ENCODE data around the gene ZFAND3.
"Not testable (repeated sequence)": the region's sequence is repeated elsewhere in the genome, so short reads cannot be mapped to it uniquely, and the experiment has no call there.

The ZFAND3 gene

DNA sequence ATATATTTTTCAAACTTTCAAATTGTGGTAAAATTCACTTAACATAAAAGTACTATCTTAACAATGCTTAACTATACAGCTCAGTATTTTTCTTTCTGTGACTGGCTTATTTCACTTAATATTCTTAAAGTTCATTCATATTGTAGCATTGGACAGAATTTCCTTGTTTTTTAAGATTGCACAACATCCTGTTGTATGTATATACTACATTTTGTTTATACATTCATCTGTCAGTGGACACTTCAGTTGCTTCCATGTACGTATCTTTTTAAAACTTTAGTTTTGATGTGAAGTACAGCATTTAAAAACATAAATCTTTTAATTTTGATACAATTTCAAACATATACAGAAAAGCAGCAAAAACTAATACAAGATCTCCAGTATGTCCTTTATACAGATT lies 220.7 kb downstream of the ZFAND3 start:
- no peak for DNase-seq

DNA sequence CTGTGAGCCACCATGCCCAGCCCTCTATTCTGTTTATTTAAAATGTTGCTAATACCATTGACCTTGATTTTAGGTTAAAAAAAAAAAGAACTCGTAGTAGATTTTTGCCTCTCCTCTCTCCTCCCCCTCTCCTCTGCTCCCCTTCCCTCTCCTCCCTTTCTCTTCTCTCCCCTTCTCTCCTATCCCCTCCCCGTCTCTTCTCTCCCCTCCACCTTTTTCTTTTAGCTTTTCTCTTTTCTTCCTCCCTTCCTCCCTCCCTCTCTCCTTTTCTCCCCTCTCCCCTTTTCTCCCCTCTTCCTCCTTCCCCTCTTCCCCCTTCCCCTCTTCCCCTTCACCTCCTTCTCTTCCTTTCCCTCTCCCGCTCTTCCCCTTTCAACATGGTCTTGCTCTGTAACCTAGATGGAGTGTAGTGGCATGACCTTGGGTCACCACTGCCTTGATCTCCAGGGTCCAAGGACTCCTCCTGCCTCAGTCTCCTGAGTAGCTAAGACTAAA lies 223.8 kb downstream of the ZFAND3 start:
- DNase-seq = no peak

DNA sequence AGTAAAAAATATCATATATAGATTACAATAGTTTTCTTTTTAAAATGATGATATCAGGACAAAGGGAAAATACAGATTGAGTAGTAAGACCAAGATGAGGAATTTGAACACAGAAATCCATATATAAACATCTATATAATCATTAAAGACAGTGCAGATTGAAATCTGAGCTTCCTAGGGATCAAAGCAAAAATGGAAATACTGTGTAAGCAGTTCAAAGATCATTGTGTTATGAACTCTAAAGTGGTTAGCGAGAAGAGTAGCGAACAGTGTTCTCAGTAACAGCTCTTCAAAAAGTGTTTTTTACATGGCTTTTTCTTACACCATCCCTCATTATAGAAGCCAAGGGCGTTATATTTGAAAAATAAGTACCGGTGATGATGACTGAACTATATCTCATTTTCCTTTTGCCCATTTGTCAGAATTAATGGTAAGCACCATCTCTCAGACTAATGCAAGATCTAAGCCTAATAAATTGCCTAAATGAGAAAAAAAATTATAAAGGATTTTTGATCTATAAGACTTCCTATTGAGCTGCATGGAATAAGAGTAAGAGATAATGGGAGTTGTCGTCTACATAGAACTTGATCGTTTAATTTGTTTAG lies 226.3 kb downstream of the ZFAND3 start:
- DNase-seq = no peak

DNA sequence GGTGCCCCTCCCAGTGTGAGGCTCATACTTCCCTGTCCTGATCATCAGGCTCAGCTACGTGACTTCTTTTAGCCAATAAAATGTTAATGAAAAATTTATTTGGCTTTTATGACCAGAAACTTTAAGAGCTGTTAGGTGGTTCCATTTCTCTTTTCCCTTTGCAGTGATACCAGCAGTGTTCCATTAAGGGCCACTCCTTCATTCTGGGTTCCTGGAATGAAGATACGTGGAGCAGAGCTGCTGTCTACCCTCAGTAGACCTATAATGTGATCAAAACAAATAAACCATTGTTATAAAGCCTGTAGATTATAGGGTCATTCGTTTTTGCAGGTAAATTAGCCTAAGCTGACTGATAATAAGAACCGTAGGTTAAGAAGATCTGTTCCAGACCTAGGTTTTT lies 228.0 kb downstream of the ZFAND3 start:
- no peak for DNase-seq

DNA sequence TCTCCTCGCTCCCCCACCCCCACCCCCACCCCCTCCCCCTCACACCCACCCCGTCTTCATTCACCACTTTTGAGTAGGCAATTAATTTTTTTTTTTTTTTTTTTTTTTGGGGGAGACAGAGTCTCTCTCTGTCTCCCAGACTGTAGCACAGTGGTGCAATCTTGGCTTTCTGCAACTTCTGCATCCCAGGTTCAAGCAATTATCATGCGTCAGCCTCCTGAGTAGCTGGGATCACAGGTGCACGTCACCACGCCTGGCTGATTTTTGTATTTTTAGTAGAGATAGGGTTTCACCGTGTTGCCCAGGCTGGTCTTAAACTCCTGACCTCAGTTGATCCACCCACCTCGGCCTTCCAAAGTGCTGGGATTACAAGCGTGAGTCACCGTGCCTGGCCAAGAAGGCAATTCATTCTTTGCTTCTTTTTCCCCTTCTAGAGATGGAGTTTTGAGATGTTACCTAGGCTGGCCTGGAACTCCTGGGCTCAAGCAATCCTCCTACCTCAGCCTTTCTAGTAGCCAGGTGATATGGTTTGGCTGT lies 230.4 kb downstream of the ZFAND3 start:
- not testable (repeated sequence) for DNase-seq

DNA sequence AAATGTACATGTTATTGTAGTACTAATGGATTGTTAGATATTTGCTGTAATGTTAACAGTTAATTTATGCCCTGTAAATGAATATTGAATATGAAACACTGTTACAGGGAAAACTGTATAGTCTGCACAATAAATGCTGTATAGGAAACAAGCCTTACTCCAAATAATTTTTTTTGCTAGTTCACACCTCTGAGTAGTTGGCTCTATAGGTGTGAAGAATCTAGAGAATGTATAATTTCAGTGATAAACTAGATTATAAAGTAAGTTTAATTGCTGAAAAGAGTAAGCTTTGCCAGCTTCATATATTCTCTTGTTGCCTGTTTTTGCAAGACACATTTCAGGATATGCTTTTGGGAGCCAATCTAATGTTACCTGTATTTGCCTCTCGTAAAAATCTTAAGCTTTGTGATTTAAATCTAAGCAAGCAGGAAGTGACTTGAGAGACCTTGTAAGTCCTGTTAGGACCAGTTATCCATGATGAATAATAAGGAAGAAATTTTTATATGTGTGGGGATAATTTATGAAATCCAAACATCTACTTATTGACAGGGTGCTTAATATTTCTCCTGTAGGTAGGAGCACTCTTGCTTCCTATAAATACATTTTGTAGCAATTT lies 232.4 kb downstream of the ZFAND3 start:
- DNase-seq = no peak

DNA sequence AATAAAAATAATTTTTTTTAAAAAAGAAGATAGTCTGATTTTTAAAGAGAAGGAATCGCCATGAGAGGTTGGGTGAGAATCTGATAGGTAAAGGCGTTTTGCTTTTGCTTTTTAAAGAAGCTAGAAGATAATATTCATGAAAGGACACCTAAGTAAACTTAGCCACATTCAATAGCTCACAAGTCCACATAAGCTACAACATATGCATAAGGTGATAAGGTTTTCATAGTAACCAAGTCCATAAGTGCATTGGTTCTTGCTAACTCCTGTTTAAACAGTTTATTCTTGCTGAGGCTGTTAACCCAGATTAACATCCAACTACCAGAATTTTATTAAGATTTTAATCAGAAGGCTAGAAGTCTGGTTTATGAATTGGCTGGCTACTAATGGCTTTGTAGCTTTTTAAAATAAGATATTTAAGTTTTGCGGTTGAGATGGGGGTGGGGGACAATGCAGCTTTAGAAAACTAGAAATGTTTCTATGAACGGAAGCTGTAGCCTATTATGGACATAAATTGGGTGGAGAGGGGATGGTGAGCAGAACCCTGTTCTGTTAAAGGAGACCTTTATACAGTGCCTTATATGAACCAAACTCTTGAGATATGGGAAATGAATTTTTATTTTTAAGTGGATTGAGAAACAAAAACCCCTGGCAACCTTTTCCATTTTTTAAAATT lies 235.1 kb downstream of the ZFAND3 start:
- no peak for DNase-seq

DNA sequence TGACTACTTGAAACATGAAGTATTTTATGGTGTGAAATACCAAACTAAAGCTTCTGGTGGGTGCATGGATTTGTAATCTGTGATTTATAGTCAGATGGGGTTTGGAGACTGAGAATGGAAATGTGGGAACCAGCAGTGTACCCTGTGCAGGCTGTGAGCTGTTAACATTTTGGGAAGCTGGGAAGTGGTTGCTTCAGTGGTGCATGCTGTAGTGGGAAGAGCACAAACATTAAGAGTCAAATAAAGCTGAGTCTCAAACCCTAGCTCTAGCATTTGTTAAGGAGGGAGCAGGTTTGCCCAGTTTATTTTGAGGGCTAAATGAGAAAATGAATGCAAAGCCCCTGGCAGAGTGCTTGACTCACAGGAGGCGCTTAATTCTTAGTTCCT lies 235.7 kb downstream of the ZFAND3 start:
- DNase-seq = no peak

DNA sequence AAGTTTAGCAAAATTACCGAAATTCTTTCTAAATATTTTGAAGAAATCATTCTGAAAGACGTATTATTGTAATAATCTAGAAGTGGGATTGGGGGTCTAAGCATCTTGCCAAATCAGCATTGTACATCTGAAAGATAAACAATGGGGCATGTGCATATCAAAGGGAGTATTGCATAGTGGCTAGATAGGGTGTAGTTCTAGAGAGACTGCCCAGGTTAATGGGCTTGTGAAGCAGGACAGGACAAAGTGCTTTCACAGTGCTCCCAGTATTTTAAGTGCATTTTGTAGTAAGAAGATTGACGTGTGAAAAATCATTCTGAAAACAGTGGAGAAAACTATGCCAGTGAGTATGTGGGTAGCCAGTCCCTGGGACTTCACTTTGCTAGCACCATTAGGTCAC lies 236.8 kb downstream of the ZFAND3 start:
- DNase-seq = no peak

DNA sequence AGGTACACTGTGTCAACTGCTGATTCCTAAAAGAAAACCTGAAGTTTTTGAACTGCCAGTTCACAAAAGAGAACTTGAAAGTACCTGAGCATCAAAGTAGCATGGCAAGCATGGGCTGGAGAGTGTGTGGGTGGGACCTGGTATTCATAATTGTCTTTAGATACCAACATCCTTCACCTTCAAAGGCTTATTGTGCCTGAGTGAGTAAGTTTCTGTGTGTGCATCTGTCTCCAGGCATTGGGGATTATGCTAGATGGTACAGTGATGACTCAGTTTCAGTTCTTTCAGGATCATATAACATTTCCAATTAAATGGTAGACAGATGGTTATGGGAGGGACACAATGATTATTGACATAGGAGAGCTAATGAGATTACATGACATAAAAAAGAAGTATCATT lies 238.5 kb downstream of the ZFAND3 start:
- no peak for DNase-seq

DNA sequence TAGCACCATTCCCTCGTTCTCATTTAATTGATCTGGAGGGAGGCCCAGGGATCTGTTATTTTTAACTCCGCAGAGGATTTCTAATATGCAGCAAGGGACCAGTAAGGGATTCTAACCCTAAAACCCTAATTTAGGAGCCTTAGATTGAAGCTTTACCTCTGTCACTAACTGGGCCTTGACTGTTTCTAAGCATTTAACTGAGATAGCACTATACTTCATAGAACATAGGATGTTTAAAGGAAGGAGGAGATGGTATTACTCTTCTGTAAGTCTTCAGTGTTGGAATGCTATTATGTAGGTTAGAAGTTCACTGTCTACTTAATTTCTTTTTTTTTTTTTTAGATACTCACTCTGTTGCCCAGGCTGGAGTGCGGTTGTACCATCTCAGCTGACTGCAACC lies 242.5 kb downstream of the ZFAND3 start:
- no peak for DNase-seq

DNA sequence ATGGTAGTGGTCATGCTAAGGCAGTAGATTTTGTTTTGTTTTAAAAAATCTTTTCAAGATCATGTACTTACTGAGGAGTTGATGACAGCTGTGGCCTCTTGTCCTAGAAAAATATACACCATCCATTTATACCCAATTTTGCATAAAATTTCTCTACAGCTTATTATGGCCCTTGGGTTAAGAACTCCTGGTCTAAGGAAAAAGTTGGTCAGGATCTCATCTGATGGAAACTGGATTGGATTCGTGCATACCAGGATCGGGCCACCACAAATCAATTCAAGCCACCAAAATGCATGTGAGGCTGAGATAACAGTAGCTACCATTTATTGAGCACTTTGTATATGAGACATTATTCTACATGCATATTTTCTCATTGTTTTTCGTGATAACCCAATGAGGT lies 244.4 kb downstream of the ZFAND3 start:
- DNase-seq = no peak

DNA sequence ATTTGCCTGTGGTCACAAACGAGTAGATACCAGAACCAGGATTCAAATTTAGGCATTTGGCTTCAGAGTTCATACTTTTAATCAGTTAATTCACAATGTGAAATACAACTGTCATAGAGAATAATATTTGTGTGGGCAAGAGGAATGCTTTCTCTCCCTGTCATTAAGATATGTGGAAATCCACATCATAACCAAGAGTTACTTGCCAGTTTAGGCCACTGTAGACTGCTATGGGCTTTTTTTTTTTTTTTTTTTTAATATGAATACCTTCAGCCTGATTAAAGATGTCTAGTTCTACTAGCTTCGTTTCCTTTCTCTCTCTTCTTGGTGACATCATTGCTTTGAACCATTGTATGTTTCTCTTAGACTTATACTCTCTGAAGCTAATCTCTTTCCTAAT lies 244.9 kb downstream of the ZFAND3 start:
- DNase-seq = no peak

DNA sequence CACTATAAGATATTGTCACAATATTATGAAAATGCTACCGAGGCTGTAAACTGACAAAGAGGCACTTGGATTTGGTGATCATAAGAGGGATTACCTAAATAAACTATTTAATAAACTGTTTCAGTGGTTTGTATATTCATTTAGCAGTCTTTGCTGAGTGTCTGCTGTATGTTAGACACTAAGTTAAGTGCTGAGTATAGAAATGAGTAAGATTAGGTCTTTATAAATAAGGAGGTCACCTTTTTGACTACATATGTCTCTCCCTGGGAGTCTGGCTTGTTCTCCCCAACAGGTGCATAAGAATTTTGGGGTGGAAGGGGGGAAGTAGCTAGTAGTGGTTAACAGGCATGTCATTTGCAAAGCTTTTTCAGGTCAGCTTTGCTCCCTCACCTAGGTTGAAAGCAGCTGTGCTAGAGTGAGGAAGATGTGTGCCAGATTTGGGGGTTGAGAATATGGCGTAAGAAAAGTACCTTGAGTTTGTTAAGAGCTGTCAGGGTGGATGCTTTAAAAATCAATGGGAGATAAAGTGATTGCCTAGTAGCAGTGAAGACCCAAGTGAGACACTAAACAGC lies 246.3 kb downstream of the ZFAND3 start:
- DNase-seq = no peak

DNA sequence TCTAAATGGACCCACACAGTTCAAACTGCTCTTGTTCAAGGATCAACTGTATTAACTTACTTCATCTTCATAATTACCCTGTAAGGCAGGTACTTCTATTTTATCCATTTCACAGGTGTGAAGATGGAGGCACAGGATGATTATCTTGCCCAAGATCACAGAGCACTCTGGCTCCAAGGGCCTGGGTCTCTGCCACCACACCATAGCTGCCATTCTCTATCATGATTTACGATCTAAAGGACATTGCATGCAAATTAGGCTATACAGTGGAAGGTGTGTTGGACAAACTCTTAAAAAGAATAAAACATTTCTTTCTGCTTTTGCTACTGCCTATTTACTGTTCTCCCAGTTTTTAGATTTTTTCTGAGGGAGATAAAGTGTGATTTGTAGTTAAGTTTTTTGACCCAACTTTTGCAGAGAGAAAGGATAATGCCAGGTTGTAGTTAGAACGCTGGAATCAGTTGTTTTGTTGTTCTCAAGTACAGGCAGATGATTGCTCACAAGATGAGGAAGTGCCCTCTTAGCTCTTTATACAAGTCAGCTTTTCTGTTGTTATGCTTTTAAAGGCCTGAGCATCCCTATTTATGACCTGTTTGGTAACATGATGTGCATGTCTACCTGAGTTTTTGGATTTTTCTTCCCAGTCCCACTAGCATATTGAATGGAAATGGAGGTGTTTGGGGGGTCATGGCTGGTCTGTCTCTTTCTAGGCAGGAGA lies 247.9 kb downstream of the ZFAND3 start:
- no peak for DNase-seq

DNA sequence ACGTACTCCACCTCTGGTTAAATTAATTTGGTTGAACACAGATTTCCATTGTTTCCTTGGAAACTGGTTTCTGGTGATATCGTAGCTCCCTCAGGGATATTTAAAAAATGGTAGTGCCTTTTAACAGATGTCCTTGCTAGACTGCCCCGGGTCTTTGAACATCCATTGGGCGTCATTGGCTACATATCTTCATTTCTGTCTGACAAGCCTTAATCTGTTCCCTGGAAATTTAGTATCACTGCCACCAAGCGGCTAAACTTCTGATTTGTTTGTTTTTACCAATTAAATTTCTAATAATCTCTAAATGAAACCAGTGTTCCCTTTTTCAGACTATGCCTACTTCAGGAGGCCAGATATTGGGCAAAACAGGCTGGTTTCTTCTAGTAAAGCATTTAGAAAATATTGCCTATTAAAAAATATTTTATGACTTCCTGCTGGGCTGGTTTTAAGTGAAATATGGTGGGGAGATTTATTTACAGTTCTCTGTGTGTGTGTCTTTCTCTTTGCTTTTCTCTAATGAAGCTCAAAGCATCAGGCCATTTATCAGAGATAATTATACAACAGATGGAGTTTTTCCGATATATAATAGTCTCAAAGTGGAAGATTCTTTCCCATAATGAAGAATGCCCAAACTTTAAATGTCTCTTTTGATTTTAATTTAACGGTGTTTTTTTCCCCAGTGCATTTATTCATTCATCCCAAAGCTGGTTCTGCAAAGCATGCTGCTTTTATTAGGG lies 249.5 kb downstream of the ZFAND3 start:
- peak in 1 of 56 donors; percentile 8 for DNase-seq

DNA sequence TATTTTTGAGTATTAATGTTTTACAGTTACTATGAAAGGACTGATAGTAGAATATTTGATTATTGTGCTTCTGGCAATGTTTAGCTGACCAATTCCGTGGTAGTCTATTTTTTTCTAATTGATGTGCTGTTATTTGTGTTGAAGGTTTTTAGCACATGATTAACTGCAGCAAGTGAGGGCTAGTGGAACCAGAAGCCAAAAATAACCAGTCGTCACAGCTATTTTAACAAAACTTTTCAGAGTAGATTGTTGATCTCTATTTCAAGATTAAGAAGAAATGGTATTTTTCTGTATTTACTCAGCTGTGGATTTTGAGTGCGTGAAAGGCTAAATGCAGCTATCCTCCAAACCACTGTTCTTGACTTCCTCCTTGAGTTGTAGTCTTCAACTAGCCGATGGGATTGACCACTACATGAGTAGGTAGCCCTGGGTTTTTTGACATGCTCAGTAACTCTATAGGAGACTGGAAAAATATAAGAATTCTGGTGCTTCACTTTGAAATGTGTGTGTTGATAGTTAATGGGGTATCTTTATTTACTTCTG lies 258.0 kb downstream of the ZFAND3 start:
- no peak for DNase-seq

DNA sequence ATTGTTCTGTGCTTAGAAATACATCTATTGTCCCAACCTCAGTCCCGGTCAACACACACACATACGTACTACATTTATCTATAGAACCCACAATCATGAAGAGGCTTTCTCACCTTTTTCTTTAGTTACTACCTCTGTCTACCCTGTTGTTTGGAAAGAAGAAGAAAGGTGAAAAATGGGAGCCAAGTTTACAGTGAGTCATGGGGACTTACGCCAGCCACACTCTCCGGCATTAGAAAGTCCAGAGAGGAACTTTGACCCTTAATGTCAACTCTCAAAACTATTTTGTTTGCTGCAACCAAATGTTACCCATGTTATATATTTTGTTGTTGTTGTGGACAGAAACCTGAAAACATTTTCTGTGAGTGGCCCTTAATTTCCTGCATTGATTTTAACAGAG lies 259.1 kb downstream of the ZFAND3 start:
- no peak for DNase-seq

DNA sequence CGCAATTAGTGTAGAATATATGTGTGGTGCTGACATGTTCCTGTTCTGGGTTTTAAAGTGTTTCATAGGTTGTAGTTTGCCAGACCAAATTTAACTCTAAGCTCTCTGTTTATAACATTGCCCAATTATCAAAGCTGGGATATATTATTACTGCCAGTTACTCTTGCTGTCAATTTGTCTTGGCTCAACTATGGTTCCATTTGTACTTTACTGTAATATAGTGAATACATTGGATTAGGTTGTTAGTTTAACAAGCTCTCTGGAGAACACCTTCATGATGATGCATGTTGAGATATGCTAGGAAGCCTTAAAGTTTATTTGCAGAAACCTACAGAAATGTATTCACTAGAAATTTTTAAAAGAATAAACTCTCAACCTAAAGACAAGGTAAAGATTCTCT lies 259.6 kb downstream of the ZFAND3 start:
- DNase-seq = no peak

DNA sequence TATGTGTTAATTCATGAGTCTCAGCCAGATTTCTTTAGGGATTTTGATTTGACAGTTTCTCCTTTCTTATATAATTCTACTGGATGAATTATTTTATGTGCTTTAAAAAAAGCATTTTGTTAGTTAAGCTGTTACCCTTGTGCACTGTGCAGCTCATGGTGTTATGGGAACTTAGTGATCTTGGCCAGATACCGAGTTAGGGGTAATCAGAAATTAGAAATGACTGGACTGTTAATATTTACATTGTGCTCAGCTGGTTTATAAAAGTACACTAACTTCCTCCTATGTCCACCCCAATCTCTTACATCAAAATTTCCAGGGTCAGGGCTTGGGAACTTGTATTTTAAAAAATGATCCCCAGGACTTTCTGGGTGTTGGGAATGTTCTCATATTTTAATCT lies 260.0 kb downstream of the ZFAND3 start:
- DNase-seq = no peak

DNA sequence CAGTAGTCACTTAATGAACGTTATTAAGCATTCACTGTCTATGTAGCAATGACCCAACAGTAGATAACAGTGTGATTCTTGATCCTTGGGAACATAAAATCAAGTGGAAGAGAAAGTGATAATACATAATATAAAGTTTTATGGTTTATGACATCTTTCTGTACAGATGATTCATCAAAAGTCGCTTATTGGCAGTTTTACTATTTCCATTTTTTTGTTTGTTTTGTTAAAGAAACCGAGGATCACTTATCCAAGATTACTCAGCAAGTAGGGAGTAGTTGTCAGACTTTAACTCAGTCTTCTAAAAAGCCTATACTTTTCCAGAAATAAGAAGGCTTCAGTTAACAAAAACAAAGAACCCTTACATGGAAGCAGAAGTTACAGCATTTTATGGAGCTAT lies 260.8 kb downstream of the ZFAND3 start:
- no peak for DNase-seq
